Hematopoietic multipotent progenitor cell treated with erythropoietin and hydrocortisone succinate and interleukin-3 and kit ligand, for 15 days (in vitro differentiated cells): ENCODE results near the gene DYNC1LI1.

ENCODE experiments used
- DNase-seq: peaks from one replicate; pipeline ENCODE4 v3.0.0-alpha.2; 2015; ENCODE audit warnings: low spot score

DYNC1LI1 gene

GRCh38 chr3:32492684-32493436 lies 77.8 kb downstream of the DYNC1LI1 start:
- DNase-seq = no peak

- no peak for DNase-seq
Measured at GRCh38 chr3:32488474-32489008, 82.1 kb downstream of the DYNC1LI1 start.

GRCh38 chr3:32487781-32488473 lies 82.7 kb downstream of the DYNC1LI1 start:
- DNase-seq = no peak

- DNase-seq = no peak
Measured at GRCh38 chr3:32484436-32484835, 86.2 kb downstream of the DYNC1LI1 start.

GRCh38 chr3:32483772-32484171 lies 86.9 kb downstream of the DYNC1LI1 start:
- no peak for DNase-seq

- no peak for DNase-seq
Measured at GRCh38 chr3:32482693-32483092, 88.0 kb downstream of the DYNC1LI1 start.

- no peak for DNase-seq
Measured at GRCh38 chr3:32481791-32482631, 88.6 kb downstream of the DYNC1LI1 start.

GRCh38 chr3:32480604-32481003 lies 90.1 kb downstream of the DYNC1LI1 start:
- no peak for DNase-seq
